Measurements from ENCODE around the gene BMPR1A. TPM values are rescaled to one million over a fixed set of nuclear protein-coding genes. Genes with fewer than 3 reads are reported as not detected.

BMPR1A gene
- total and polyA plus RNA-seq, 9 of the 15 experiments (the other 6 are each of a cell fraction or from before 2014, with no cell fraction given), result 1.6 to 17.5 (median 9.1) TPM

DNA sequence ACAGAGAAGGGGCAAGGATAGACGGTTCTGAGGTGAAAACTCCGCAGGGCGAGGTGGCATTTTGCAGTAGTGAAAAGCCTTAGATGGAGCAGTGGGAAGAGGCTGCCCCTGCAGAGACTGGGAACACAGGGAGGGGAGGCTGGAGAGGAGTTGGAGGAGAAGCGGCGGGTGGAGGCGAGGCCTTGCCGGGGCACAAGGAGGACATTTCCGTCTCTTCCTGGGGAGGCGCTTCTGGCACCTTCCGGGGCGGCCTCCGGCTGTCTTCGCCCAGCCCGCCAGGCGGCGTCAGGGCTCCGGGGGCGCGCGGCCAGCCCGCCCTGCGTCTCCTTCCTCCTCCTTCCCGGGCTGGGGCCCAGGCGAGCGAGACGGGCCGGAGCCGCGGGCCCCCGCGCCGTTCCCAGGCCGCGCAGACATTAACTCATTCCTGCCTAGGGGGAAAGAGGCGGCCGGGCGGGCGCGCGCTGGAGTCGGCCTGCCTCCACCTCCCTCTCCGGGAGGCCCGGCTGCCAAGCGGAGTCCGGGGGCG, 45.4 kb upstream of the BMPR1A start (continued):
- TF ChIP-seq SMAD4 (CRISPR knock-in tag; conservative IDR thresholded peaks at IDR 0.05), result peak; percentile 95
- peak; percentile 79 for TF ChIP-seq ZNF263 (CRISPR knock-in tag; IDR thresholded peaks at IDR 0.05; ENCODE audit: borderline replicate concordance)
- peak; percentile 84 for TF ChIP-seq CTBP1 (IDR thresholded peaks at IDR 0.05; ENCODE audit: borderline replicate concordance)
- 0 out of 2 replicates have a peak, but pooled peaks have one; percentile 12 for TF ChIP-seq SP1 (CRISPR knock-in tag; IDR thresholded peaks at IDR 0.05)
- TF ChIP-seq RBFOX2 (IDR thresholded peaks at IDR 0.05; ENCODE audit: low read depth, low read length), result peak; percentile 91
- TF ChIP-seq GABPA (tag; conservative IDR thresholded peaks at IDR 0.05; ENCODE audit: low read depth), result peak; percentile 83
- TF ChIP-seq, protein P1, sequence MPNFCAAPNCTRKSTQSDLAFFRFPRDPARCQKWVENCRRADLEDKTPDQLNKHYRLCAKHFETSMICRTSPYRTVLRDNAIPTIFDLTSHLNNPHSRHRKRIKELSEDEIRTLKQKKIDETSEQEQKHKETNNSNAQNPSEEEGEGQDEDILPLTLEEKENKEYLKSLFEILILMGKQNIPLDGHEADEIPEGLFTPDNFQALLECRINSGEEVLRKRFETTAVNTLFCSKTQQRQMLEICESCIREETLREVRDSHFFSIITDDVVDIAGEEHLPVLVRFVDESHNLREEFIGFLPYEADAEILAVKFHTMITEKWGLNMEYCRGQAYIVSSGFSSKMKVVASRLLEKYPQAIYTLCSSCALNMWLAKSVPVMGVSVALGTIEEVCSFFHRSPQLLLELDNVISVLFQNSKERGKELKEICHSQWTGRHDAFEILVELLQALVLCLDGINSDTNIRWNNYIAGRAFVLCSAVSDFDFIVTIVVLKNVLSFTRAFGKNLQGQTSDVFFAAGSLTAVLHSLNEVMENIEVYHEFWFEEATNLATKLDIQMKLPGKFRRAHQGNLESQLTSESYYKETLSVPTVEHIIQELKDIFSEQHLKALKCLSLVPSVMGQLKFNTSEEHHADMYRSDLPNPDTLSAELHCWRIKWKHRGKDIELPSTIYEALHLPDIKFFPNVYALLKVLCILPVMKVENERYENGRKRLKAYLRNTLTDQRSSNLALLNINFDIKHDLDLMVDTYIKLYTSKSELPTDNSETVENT (CRISPR knock-in tag; IDR thresholded peaks at IDR 0.05), result peak; percentile 6; the same call in 1 of the 2 replicates
- TF ChIP-seq HMGN3 (IDR thresholded peaks at IDR 0.05; ENCODE audit: borderline replicate concordance, extremely low read depth, insufficient read length, low read depth, low read length), result peak; percentile 74
- TF ChIP-seq EGR1 (conservative IDR thresholded peaks at IDR 0.05), result peak; percentile 30; the same call in 1 of the 2 replicates
- peak; percentile 65 for TF ChIP-seq TAF1 (IDR thresholded peaks at IDR 0.05; ENCODE audit: control insufficient read depth, extremely low read depth, insufficient read depth, low read length, severe bottlenecking)
- no peak for TF ChIP-seq PKNOX1 (IDR thresholded peaks at IDR 0.05)
- 0 out of 2 replicates have a peak, but pooled peaks have one; percentile 26 for TF ChIP-seq CC2D1A (IDR thresholded peaks at IDR 0.05)
- TF ChIP-seq, protein P2, sequence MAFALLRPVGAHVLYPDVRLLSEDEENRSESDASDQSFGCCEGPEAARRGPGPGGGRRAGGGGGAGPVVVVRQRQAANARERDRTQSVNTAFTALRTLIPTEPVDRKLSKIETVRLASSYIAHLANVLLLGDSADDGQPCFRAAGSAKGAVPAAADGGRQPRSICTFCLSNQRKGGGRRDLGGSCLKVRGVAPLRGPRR (CRISPR knock-in tag; IDR thresholded peaks at IDR 0.05), result no peak
- peak; percentile 40; the same call in 1 of the 2 replicates for TF ChIP-seq STAG1 (CRISPR knock-in tag; IDR thresholded peaks at IDR 0.05; ENCODE audit: borderline replicate concordance)
- TF ChIP-seq, protein P3, sequence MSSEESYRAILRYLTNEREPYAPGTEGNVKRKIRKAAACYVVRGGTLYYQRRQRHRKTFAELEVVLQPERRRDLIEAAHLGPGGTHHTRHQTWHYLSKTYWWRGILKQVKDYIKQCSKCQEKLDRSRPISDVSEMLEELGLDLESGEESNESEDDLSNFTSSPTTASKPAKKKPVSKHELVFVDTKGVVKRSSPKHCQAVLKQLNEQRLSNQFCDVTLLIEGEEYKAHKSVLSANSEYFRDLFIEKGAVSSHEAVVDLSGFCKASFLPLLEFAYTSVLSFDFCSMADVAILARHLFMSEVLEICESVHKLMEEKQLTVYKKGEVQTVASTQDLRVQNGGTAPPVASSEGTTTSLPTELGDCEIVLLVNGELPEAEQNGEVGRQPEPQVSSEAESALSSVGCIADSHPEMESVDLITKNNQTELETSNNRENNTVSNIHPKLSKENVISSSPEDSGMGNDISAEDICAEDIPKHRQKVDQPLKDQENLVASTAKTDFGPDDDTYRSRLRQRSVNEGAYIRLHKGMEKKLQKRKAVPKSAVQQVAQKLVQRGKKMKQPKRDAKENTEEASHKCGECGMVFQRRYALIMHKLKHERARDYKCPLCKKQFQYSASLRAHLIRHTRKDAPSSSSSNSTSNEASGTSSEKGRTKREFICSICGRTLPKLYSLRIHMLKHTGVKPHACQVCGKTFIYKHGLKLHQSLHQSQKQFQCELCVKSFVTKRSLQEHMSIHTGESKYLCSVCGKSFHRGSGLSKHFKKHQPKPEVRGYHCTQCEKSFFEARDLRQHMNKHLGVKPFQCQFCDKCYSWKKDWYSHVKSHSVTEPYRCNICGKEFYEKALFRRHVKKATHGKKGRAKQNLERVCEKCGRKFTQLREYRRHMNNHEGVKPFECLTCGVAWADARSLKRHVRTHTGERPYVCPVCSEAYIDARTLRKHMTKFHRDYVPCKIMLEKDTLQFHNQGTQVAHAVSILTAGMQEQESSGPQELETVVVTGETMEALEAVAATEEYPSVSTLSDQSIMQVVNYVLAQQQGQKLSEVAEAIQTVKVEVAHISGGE (CRISPR knock-in tag; IDR thresholded peaks at IDR 0.05), result peak in 1 of 3 experiments; percentile 81; a peak in 2 of 6 replicates
- TF ChIP-seq SOX6 (IDR thresholded peaks at IDR 0.05), result peak; percentile 36; the same call in 1 of the 2 replicates
- peak; percentile 86; the same call in 1 of the 2 replicates for TF ChIP-seq CXXC5 (CRISPR knock-in tag; IDR thresholded peaks at IDR 0.05)

All from K562 (cell line).